K562 (cell line): ENCODE data around the gene POT1. TPM values are rescaled to one million over a fixed set of nuclear protein-coding genes. Genes with fewer than 3 reads are reported as not detected.

Experiments
- ATAC-seq: fragments of 200-7000 bp; cut with Tn5 transposase; 3 replicates; pipeline ENCODE4 v1.9.1; 2020; ENCODE audit warnings: moderate library complexity
- BruUV-seq: library from RNA; stranded (reverse); fragments of 400-500 nt; replicated peaks from 2 replicates; lab custom pipeline; 2021; lab: Mats Ljungman, UMichigan
- CTCF ChIA-PET: fragments of 300-600 bp; formaldehyde crosslinking; extraction: SDS; loops from one replicate; lab custom pipeline; 2021; ENCODE audit warnings: low intra/inter-chr PET ratio; lab: Yijun Ruan, JAX
- POLR2A ChIA-PET: fragments of 300-600, 350-650 bp; sonication (Branson Sonifier 250); formaldehyde crosslinking; extraction: SDS; loops from one replicate; lab custom pipeline; 2021; ENCODE audit warnings: antibody characterized with exemption, inconsistent platforms; lab: Yijun Ruan, JAX
- DNase-seq, 4 experiments: peaks; one replicate each; pipeline versions ENCODE4 v3.0.0 to v3.0.0-alpha.2; 2011 to 2018; ENCODE audit warnings: low spot score in 3 of 4, mixed read lengths in 3 of 4; ENCODE audit errors: extremely low read depth in 1 of 4
- FAIRE-seq: peaks from 2 replicates; lab custom pipeline; 2011; peaks lifted over from hg19 to GRCh38; lab: Jason Lieb, UNC
- H2AFZ ChIP-seq: 2 replicates; pipeline ENCODE4 v1.6.0; 2011; ENCODE audit warnings: low read depth, low read length, control low read depth, inconsistent platforms
- H3K27ac ChIP-seq: fragments of 200-600 bp; 3 replicates; pipeline ENCODE4 v1.8.0; 2011; ENCODE audit warnings: low read depth, mild to moderate bottlenecking, control low read depth, inconsistent platforms, low read length, moderate library complexity, mixed read lengths; ENCODE audit errors: extremely low read depth
- H3K27me3 ChIP-seq, 2 experiments: fragments of 300-600 bp in 1 of 2; 2 replicates in 1 of 2; 3 replicates in 1 of 2; pipeline versions ENCODE4 v1.6.0 to v1.8.0; 2011; ENCODE audit warnings: inconsistent platforms in 2 of 2, low read length in 2 of 2, mild to moderate bottlenecking in 1 of 2, mixed read lengths in 1 of 2, moderate library complexity in 1 of 2; ENCODE audit not compliant: control insufficient read depth in 2 of 2, insufficient read depth in 2 of 2
- H3K36me3 ChIP-seq: fragments of 300-600 bp; 3 replicates; pipeline ENCODE4 v1.8.0; 2011; ENCODE audit warnings: mild to moderate bottlenecking, low read length, inconsistent platforms; ENCODE audit not compliant: control insufficient read depth, insufficient read depth
- H3K4me1 ChIP-seq, 2 experiments: fragments of 200-600 bp in 1 of 2; replicated peaks in 1 of 2; 2 replicates in 1 of 2; 3 replicates in 1 of 2; pipeline versions ENCODE4 v1.5.1 to v1.8.0; 2011; ENCODE audit warnings: inconsistent platforms in 2 of 2, low read length in 2 of 2, mild to moderate bottlenecking in 1 of 2, mixed read lengths in 1 of 2, moderate library complexity in 1 of 2; ENCODE audit not compliant: control insufficient read depth in 2 of 2, insufficient read depth in 2 of 2
- H3K4me2 ChIP-seq: 2 replicates; pipeline ENCODE4 v1.6.1; 2011; ENCODE audit warnings: low read length, control low read depth, inconsistent platforms, mixed read lengths; ENCODE audit not compliant: insufficient read depth
- H3K4me3 ChIP-seq: fragments of 200-600 bp; sonication (generic), shearing (Covaris generic); 2 replicates; pipeline ENCODE4 v1.5.1; 2016; ENCODE audit warnings: control low read depth, inconsistent platforms
- H3K79me2 ChIP-seq: fragments of 200-600 bp; 3 replicates; pipeline ENCODE4 v1.8.0; 2011; ENCODE audit warnings: low read length, inconsistent platforms; ENCODE audit not compliant: control insufficient read depth, insufficient read depth
- H3K9ac ChIP-seq, 2 experiments: 2 replicates each; pipeline versions ENCODE4 v1.6.0 to v1.6.1; 2011; ENCODE audit warnings: low read depth in 2 of 2, low read length in 2 of 2, control low read depth in 1 of 2, inconsistent platforms in 1 of 2, mild to moderate bottlenecking in 1 of 2, mixed read lengths in 1 of 2; ENCODE audit not compliant: insufficient read depth in 1 of 2
- H3K9me1 ChIP-seq: one replicate; pipeline ENCODE4 v1.6.0; 2011; ENCODE audit warnings: inconsistent platforms, mild to moderate bottlenecking, low read length, moderate library complexity; ENCODE audit not compliant: control insufficient read depth, insufficient read depth
- H3K9me3 ChIP-seq: replicated peaks from 2 replicates; pipeline ENCODE4 v1.5.1; 2011; ENCODE audit warnings: low read depth, low read length, inconsistent platforms; ENCODE audit not compliant: control insufficient read depth, insufficient read depth
- H4K20me1 ChIP-seq: replicated peaks from 2 replicates; pipeline ENCODE4 v1.6.1; 2011; ENCODE audit warnings: low read length, inconsistent platforms, mixed read lengths; ENCODE audit not compliant: control insufficient read depth, insufficient read depth
- CHD1 ChIP-seq: fragments of 200-600 bp; sonication (generic); IDR thresholded peaks from one replicate; pipeline ENCODE4 v1.6.1; 2012; ENCODE audit warnings: mild to moderate bottlenecking, moderate library complexity, low read length, inconsistent platforms
- CUX1 ChIP-seq: fragments of 200-800 bp; sonication (Bioruptor generic); IDR thresholded peaks from 2 replicates; pipeline ENCODE4 v1.6.1; 2016; ENCODE audit warnings: missing genetic modification characterization, missing compliant biosample characterization
- FOXJ2 ChIP-seq: fragments of 200-800 bp; sonication (Bioruptor generic); IDR thresholded peaks from 2 replicates; pipeline ENCODE4 v1.6.1; 2016; ENCODE audit warnings: missing genetic modification characterization, missing compliant biosample characterization
- HNRNPUL1 ChIP-seq: fragments of 200-400 bp; formaldehyde crosslinking; IDR thresholded peaks from 2 replicates; pipeline ENCODE4 v1.6.1; 2017; ENCODE audit warnings: low read length
- NFATC3 ChIP-seq: fragments of 450-650 bp; IDR thresholded peaks from 2 replicates; pipeline ENCODE4 v1.6.1; 2017; ENCODE audit warnings: mild to moderate bottlenecking
- NONO ChIP-seq, 2 experiments: fragments of 200-400 bp in 1 of 2; fragments of 450-650 bp in 1 of 2; formaldehyde crosslinking in 1 of 2; IDR thresholded peaks; 2 replicates each; pipeline ENCODE4 v1.6.1; 2017; ENCODE audit warnings: low read depth in 2 of 2, mild to moderate bottlenecking in 2 of 2, moderate library complexity in 2 of 2, low read length in 1 of 2
- RUNX1 ChIP-seq: sonication (generic); IDR thresholded peaks from 2 replicates; pipeline ENCODE4 v1.6.1; 2016; ENCODE audit warnings: antibody characterized with exemption, low read depth
- SMAD3 ChIP-seq: fragments of 450-650 bp; formaldehyde crosslinking; conservative IDR thresholded peaks from 2 replicates; pipeline ENCODE4 v1.4.0; 2020; ENCODE audit warnings: mild to moderate bottlenecking
- TAF1 ChIP-seq: IDR thresholded peaks from 2 replicates; pipeline ENCODE4 v1.6.1; 2011; ENCODE audit warnings: mild to moderate bottlenecking, low read length, moderate library complexity; ENCODE audit not compliant: insufficient read depth, control insufficient read depth, severe bottlenecking; ENCODE audit errors: extremely low read depth
- XRCC4 ChIP-seq: IDR thresholded peaks from one replicate; pipeline ENCODE4 v1.6.1; 2011; ENCODE audit not compliant: insufficient read depth, insufficient read length; ENCODE audit errors: extremely low read depth
- ZBTB33 ChIP-seq: sonication (generic); formaldehyde crosslinking; IDR thresholded peaks from 2 replicates; pipeline ENCODE4 v1.8.1; 2023; ENCODE audit warnings: mild to moderate bottlenecking, missing genetic modification reagents
- ZNF311 ChIP-seq: fragments of 250-450 bp; sonication (Bioruptor Pico); IDR thresholded peaks from 2 replicates; pipeline ENCODE4 v1.4.0; 2020; ENCODE audit warnings: mild to moderate bottlenecking, moderate library complexity
- WGBS: fragments of 100-300 bp; shearing (Covaris generic); methylation state at CpG from one replicate; pipeline ENCODE4 v1.1.6; 2016; ENCODE audit warnings: low coverage, mixed read lengths; ENCODE audit not compliant: insufficient coverage; ENCODE audit errors: missing lambda C conversion rate; 5-methylcytosine and 5-hydroxymethylcytosine counted together
- in situ Hi-C: fragments of 300-500 bp; cut with MboI; formaldehyde crosslinking; loops from 4 replicates; pipeline ENCODE4 v1.15.0; 2018; ENCODE audit warnings: inconsistent platforms, mixed read lengths
- intact Hi-C: fragments of 100-400 bp; cut with micrococcal nuclease; formaldehyde crosslinking; loops from 2 replicates; pipeline ENCODE4 v1.14.2; 2022
- polyA plus RNA-seq, 8 experiments: library from polyadenylated mRNA; depleted of rRNA in 4 of 8; stranded (reverse) in 5 of 8; unstranded in 3 of 8; fragments of >200 nt; fragmentation: Nextera tagmentation in 2 of 8; fragmentation: Illumina TruSeq in 1 of 8; extraction: Ambion mirVana in 2 of 8; extraction: Trizol in 1 of 8; gene quantifications; 2 replicates each; pipeline versions ENCODE4 v1.2.1 to v1.2.3, GENCODE V29; 2011 to 2014; ENCODE audit warnings: inconsistent platforms in 1 of 8, missing spikeins in 1 of 8
- total RNA-seq, 7 experiments: library from RNA; depleted of rRNA in 6 of 7; stranded (reverse); fragments of >200 nt in 6 of 7; fragmentation: Illumina TruSeq in 2 of 7; extraction: Trizol in 2 of 7; gene quantifications; 2 replicates each; pipeline versions ENCODE4 v1.2.1 to v1.2.3, GENCODE V29; 2011 to 2021; ENCODE audit warnings: low replicate concordance in 1 of 7
- TF ChIP-seq, protein P1 (sequence below): sonication (generic); formaldehyde crosslinking; IDR thresholded peaks from 2 replicates; pipeline ENCODE4 v1.9.0; 2022; ENCODE audit warnings: mild to moderate bottlenecking, missing genetic modification reagents
- TF ChIP-seq, protein P2 (sequence below): sonication (generic); formaldehyde crosslinking; IDR thresholded peaks from 2 replicates; pipeline ENCODE4 v1.8.1; 2022; ENCODE audit warnings: missing genetic modification reagents

The POT1 gene
- total and polyA plus RNA-seq, 9 of the 15 experiments (the other 6 are each of a cell fraction or from before 2014, with no cell fraction given) = 37.9 to 140 (median 63.6) TPM

DNA sequence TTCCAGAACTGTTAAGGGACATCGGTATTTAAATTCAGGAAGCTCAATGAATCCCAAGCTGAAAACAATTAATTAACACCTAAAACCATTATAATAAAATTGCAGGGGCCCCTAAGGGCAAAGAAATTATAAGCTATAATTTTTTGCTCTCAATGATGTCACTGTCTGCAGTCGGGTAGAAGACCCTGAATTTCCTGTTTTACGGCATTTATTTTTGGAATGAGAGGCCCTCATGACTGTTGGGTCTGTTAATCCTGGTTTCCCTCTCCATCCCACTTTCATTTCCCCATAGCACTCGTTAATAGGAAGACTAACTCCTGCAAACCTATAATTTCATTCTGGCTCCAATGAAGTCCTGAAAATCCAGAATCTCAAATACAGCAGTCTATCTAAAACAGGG, 138.2 kb downstream of the POT1 start:
- H3K4me3 ChIP-seq = no peak overlapping the region
- H3K9me3 ChIP-seq = no peaks in the 10 kb centered on the region
- ATAC-seq (no peak), FAIRE-seq (no peak), DNase-seq (no peak)
- H3K9ac ChIP-seq = no peak overlapping the region
- in situ Hi-C loops (no loop called here), intact Hi-C loops (no loop called here)
- H3K4me2 ChIP-seq = no peak overlapping the region
- no peaks in the 10 kb centered on the region for H3K4me1 ChIP-seq
- H3K9me1 ChIP-seq = no peaks in the 10 kb centered on the region
- no TSS peak for BruUV-seq
- no peaks in the 10 kb centered on the region; a peak in 1 of 5 replicates for H3K27me3 ChIP-seq
- H3K79me2 ChIP-seq = no peaks in the 10 kb centered on the region
- ChIA-PET CTCF (no interaction called here), POLR2A (interaction anchor here (0.6 kb wide), 1 partner anchor 298 kb away, joined by 3 read pairs; no protein-coding TSS in a partner anchor)
- no peak overlapping the region for H2AFZ ChIP-seq
- H3K27ac ChIP-seq = no peak overlapping the region
- 1% methylated on average over 4 of the region's 4 CpGs for WGBS
- no peaks in the 10 kb centered on the region for H4K20me1 ChIP-seq
- H3K36me3 ChIP-seq = no peaks in the 10 kb centered on the region
- TF ChIP-seq ZNF311 (CRISPR knock-in tag) (no peak), HNRNPUL1 (no peak), FOXJ2 (tag) (no peak), CHD1 (no peak), ZBTB33 (CRISPR knock-in tag) (no peak), RUNX1 (no peak), TAF1 (no peak), NONO (IDR thresholded peaks at IDR 0.05; ENCODE audit: low read depth in 2 of 2, low read length in 1 of 2) (no peak), NFATC3 (no peak), XRCC4 (no peak), SMAD3 (CRISPR knock-in tag) (no peak), CUX1 (CRISPR knock-in tag) (no peak)
- TF ChIP-seq, protein P1, sequence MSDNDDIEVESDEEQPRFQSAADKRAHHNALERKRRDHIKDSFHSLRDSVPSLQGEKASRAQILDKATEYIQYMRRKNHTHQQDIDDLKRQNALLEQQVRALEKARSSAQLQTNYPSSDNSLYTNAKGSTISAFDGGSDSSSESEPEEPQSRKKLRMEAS = no peak
- TF ChIP-seq, protein P2, sequence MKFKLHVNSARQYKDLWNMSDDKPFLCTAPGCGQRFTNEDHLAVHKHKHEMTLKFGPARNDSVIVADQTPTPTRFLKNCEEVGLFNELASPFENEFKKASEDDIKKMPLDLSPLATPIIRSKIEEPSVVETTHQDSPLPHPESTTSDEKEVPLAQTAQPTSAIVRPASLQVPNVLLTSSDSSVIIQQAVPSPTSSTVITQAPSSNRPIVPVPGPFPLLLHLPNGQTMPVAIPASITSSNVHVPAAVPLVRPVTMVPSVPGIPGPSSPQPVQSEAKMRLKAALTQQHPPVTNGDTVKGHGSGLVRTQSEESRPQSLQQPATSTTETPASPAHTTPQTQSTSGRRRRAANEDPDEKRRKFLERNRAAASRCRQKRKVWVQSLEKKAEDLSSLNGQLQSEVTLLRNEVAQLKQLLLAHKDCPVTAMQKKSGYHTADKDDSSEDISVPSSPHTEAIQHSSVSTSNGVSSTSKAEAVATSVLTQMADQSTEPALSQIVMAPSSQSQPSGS = no peak
